Measurements from ENCODE around the gene ITPA. TPM values are rescaled to one million over a fixed set of nuclear protein-coding genes. Genes with fewer than 3 reads are reported as not detected.
"Not testable (repeated sequence)": the region's sequence is repeated elsewhere in the genome, so short reads cannot be mapped to it uniquely, and the experiment has no call there.

Gene ITPA
- total RNA-seq, 1 donor from 2014 or later = 38.0 TPM

DNA sequence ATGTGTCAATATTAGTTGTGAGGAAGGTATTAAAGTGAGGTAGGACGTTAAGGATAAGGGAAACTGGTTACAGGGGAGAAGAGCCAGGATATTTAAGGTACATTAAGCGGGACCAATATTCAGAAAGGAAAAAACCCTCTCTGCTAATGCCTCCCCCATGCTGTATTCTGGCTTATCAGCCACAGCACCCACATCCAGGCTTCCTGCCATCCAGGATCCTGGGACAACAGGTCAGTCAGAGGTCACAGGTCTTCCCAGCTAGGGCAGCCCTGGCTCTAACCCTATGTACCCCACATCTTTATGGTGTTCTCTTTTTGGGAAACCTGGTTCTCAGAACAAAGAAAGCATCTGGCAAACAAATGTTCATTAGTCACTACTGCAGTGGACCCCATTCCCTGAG is 10.1 kb upstream of the ITPA start:
- no peak for DNase-seq (ENCODE audit: low spot score)

DNA sequence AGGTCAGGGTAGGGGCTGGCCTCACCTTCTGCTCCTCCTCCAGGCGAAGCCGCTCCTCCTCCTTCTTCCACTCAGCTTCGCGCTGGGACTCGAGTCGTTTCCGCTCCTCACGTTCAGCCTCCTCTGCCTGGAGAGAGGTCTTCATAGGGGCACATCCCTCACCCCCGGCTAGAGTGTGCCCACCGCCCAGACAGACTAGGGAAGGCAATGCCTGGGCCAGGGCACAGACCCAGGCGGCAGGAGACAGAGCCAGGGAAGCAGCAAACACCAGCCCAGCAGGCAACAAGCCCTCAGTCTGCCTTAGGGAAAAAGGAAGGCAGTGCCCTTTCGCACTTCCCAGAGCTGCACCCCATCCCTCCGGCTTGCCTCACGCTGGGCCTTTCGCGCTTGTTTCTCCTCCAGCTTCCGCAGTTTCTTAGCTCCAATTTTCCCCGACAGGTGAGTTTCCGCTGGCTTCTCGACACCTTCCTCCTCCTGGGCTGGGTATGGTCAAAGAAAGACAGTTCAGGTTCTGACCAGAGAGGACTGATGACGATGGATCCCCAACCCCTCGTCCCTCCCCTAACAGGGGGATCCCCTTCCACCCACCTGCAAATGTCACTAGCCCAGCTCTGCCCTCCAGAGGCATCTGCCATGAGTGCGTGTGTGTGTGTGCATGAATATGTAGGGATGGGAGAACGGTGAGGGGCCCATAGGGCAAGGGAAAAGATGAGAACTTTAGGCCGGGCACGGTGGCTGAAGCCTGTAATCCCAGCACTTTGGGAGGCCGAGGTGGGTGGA is 9.1 kb upstream of the ITPA start:
- DNase-seq (ENCODE audit: low spot score) = no peak

DNA sequence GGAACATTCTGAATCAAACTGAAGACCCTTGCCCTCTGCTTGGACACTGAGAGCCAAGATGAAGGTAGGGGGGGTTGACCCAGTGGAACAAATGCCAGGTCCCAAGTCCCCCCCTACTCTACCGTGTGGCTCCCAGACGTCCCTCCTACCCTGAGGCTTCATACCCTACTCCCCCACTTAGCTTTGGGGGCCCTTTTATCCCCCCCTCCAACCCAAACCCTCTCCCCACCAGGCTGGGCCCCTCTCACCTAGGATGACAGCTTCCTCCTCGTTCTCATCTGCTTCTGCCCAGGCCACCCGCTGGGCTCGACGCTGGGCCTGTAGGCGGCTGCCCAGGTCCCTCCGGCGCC is 6.4 kb upstream of the ITPA start:
- DNase-seq (ENCODE audit: low spot score) = no peak

DNA sequence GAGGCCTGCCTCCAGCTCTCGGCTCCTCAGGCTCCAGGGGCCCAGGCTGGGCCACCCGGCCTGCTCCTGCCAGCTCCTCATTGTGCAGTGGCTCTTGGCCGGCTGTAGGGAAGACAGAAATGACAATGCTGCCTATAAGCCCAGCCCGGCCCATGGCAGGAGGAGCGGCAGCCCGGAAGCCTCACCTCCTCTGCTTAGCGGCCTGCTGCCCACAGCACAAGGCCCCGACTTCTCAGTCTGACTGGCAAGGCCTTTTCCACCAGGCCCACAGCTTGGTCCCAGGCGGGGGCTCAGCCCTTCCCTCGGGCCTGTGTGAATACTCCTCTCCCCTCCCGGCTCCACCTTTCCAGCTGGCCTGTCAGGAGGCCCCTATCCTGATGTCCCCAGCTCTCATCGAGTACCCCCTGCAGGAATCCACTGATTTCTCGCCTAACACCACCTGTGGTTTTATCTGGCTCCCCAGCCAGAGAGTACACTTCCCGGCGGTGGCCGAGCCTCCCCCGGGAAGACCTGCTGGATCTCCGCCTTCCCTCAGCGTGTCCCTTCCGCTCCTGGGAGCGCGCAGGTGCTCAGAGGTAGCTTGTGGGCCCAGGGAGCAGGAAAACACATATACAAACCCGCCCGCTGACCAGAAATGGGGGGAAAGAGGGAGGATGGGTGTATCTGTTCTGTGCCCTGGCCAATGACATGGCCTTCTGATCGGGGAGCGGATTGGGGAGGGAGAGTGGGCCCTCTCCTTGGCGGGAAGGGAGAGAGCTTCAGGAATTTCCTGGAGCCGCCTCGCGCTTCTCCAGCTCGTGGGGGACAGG is 5.8 kb upstream of the ITPA start:
- no peak for DNase-seq (ENCODE audit: low spot score)

DNA sequence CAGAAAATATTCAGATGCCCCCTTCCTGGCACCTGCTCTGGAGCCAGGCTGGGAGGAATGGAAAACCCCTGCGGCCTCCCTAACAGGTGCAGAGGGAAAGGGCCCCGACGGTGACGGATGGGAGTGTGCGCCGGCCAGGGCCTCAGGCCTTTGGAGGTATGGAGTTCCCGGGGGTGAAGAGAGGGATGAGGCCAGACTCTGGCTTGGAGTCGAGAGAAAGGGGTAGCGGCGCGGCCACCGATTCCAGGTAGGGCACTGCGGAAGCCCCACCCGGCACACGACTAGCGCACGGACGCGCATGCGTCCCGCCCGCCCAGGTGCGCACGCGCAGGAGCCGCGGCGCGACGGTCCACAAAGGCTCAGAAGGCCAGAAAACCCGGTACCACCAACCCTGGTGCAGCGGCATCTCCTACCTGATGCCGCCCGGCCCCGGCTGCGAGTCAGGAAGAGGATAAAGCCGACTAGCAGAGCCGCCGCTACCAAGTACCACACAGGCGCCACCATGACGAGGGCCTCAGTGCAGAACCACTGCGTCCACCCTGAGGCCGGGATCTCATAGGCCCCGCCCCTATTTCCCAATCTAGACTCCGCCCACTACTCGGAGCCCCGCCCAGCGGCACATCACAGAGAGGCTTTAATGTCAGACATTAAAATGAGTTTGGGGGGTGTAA is 5.0 kb upstream of the ITPA start, which contains the start of gene DDRGK1:
TSS of gene DDRGK1 (minus strand) at position 559 of the 671 bp plus-strand sequence. CDS start at position 504, 55 bp downstream.
- DNase-seq (ENCODE audit: low spot score) = peak; percentile 95

DNA sequence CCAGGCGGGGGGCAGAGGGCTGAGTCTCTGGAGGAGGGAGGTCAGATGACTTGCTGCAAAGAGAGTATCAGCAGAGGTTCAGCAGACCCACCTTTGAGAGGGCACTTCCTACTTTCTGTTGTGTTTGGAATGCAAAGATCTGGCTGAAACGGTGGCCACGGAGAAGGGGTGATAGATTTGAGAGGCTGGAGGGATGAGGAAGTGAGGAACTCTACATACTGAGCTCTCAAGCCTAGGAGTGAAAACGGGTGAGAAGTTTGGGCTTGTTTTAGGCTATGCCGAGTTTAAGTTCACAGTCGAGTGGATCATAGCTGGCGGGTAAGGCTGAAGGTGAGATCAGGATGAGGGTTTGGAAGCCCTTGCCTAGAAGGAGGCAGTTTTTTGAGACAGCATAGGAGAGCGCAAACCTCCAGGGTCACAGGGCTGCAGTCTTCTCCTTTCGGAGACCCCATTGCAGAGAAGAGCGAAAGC is 477 bp upstream of the ITPA start:
- DNase-seq (ENCODE audit: low spot score) = no peak

DNA sequence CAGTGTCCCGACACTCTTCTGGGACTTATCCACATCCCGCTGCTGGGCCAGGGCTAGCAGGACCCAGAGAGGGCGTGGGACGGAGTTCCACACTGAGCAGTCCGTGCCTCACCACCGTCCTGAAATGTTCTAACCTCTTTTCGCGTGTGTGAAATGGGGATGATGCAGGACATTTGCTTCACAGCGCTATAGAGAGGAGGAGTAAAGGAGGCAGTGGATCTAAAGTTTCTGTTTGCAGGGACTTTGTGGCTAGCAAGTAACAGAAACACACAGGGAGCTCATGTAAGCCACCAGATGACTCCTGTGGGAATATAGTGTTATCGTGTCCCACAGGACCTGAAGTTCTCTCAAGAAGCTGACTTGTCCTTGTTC is 634 bp downstream of the ITPA start:
- no peak for DNase-seq (ENCODE audit: low spot score)

DNA sequence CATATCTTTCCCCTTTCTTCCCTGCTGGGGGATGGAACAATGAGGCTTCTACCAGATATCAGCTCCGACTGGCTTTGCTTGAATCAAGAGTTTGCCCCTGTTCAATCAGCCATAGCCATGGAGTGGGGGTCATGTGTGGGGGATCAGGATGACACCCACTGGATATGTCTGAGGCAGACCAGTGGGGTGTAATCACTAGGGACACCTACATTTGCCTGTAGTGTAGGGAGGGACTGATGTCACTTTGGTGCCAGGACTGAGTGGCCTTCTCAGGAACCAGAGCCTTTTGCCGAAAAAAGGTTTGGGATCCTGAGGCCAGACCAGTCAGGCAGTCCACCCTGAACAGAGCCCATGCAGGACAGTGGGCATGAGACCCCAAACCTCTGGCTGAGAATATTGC is 1.0 kb downstream of the ITPA start:
- DNase-seq (ENCODE audit: low spot score) = no peak

DNA sequence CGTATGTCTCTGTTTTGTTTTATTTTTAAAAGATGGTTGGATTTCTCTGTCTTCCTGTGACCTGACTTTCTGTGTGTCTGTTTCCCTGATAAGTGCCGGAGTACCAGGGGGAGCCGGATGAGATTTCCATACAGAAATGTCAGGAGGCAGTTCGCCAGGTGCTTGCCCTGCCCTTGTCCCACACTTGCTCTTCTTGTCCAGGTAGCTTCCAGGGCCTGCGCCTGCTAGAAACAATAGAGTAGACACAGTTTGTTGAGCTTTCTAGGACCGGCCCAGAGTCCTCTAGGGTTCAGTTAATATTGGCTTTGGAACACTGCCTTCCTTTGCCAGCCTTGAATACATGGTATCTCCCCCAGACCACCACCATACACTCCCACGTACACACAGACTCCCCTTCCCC is 3.9 kb downstream of the ITPA start:
- no peak for DNase-seq (ENCODE audit: low spot score)

DNA sequence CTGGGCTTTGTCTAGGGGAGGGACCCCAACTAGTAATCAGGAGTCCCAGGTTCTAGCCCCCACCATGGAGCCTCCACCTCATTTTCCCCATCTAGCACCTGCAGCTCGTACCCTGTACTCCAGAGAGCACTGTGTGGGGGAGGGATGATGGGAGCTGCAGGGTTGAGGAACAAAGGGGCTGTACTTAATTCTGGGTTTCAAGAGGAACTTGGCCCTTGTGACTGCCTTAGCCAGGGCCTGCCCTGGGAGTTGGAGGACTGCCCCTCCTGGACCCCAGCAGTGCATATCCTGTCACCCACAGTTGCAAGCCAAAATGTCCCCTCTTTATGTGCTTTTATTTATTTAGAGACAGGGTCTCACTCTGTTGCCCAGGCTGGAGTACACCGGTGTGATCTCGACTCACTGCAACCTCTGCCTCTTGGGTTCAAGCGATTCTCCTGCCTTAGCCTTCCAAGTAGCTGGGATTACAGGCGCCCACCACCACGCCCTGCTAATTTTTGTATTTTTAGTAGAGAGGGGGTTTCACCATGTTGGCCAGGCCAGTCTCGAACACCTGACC is 6.1 kb downstream of the ITPA start:
- DNase-seq (ENCODE audit: low spot score) = not testable (repeated sequence)

DNA sequence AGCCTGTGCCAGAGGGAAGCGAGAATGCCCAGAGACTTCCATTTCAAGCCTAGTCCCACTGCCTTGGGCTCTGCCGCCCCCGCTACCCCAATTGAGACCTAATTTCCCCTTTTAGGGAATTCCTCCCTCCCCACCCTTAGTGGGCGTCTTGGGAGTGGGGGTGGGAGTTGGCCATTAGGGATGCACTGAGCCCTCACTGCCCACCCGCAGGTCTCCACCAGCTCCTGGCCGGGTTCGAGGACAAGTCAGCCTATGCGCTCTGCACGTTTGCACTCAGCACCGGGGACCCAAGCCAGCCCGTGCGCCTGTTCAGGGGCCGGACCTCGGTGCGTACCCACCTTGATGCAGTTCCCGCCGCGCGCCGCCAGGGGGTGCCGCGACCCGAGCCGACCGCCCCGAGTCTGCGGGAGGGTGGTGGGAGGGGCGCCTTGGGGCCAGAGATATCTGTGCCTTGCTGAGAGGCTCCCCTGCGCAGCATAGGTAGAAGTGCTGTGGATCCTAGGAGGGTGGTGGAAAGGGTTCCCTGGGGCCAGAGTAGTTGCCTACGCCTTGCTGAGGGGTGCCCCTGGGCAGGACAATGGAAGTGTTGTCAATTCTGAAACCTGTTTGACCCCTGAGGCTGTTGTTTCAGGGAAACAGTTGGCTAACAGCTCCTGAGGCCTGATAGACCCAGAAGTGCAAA is 9.2 kb downstream of the ITPA start:
- DNase-seq (ENCODE audit: low spot score) = peak; percentile 94

DNA sequence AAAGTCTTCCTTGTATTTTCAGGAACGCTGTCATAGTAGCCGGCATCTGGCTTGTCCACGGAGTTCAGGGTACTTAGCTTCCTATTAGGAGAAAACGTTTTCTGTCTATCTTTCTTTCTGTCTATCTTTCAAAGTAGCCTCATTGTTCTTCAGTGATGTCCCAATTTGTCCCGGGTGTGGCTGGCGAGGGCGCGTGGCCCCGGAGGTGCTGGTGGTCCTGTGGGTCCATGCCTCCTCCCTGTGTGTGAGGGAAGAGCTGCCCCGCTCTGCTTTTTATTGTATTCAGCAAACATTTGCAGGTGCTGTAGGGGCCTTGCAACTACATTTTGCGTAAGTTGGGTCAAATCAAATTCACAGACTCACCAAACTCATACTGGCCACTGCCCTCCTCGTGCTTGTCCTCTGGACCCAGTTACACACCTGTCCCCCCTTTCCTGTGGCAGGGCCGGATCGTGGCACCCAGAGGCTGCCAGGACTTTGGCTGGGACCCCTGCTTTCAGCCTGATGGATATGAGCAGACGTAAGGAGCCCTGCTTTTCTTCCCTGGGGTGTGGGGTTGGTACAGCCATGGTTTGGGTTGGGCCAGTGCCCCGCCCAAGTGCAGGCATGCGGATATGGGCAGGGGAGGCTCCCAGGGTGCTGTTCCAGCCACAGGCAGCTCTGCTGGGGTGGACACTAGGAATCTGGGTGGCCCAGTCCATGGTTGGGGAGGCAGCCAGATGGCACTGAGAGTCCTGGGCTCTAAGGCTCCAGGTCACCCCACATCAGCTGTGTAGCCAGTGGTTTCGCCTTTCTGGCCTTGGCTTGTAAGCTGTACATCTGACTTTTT is 12.3 kb downstream of the ITPA start:
- DNase-seq (ENCODE audit: low spot score) = no peak

DNA sequence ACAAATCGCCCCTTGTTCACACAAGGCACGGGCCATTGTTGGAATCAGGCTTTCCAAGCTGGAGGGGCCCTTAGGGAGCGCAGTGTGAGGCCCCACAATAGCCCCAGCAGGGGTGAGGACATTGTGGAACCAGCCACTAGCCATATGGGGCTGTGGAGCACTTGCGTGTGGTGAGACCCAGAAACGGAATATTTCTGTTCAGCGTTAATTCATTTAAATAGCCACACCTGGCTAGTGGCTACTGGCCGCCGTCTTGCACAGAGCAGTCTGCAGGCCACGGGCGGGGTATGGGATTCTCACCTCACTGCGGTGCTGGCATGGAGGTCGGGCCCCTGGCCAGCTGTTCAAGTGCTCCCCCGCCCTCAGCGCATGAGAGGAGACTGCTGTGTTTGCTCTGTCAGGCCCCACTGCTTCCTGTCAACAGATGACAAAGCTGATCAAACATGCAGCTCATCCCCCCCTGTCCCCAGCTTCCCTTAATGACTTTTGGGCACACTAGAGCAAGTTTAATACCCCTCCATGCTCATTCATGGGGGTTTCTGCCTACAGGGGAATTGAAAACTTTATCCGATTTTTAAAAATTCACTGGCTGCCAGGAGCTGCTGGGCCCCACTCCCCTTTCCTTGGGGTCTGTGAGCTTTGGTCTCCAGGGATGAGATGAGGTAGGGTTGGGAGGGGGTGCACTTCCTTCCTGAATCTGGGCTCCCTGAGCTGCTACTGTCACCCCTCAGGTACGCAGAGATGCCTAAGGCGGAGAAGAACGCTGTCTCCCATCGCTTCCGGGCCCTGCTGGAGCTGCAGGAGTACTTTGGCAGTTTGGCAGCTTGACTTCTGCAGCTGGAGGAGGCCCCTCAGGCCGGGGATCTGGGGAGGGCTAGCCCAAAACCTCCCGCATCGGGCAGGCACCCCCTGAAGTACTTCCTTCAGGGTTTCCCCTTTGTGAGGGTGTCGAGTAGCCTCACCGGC is 13.6 kb downstream of the ITPA start:
- DNase-seq (ENCODE audit: low spot score) = no peak

DNA sequence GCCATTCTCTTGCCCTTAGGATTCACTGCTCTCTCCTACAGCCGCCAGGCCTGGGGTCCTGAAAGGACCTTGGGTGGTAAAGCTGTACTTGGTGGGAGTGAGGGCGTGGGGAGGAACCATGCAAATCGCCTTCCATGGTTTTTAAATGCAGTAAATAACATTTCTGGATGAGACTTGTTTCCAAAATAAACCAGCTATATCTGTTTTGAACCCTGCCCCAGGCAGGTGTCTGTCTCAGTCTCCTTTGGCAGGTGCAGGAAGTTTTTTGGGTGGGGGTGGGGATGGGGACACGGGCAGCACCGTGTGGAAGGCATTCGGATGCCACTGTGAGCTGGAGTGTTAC is 14.3 kb downstream of the ITPA start:
- no peak for DNase-seq (ENCODE audit: low spot score)

DNA sequence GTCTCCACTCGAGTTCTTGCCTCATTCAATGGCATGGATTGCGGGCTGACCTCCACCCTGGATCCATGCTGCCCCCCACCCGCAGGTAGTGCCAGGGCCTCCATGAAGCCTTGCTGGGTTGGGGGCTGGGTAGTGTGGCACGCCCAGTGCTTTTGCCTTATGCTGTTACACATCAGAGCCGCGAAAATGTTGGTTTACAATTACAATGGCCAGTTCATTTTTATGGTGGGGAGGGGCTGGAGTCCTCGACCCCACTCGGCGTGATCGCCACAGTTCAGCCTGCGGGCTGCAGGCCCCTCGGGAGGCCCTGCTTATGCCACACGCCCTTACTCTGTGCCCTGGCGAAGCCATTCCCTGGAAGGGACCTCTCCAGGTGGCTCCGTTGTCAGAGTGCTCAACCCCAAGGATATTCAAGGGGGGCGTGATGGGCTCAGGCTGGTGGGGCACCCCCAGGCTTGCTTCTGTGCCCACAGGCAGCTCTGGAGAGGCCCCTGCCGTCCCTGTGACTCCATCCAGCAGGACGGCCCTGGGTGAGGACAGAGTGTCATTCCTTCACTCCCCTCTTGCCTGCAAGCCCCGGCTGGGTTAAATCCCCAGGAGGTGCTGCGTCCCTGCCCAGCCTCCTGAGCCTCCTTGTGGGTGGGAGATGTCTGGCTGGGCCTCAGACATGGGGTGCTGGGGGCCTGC is 14.8 kb downstream of the ITPA start:
- DNase-seq (ENCODE audit: low spot score) = no peak

DNA sequence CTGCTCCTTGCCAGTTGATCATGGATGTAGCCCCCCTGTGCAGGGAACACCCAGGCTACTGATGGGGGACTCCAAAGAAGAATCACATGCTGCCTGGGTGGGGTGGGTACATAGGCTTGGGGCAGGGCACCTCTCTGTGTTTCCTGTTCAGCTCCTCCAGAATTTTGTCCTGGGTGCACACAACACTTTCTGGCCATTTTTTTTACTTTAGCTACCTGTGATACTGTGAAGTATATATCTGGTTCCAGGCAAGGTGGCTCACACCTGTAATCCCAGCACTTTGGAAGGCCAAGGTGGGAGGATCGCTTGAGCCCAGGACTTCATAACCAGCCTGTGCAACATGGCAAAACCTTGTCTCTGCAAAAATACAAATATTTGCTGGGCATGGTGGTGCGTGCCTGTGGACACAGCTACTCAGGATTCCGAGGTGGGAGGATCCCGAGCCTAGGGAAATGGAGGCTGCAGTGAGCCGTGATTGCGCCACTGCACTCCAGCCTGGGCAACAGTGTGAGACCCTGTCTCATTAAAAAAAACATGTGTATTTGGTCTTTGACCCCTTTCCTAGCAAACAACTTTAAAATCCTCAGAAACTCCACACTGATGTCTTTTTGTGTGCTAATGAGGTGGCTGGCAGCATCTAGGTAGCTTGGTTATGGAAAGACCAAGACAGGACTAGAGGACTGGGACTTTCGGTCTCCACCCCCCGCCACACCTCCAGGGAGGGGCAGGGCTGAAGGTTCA is 15.6 kb downstream of the ITPA start:
- DNase-seq (ENCODE audit: low spot score) = no peak

DNA sequence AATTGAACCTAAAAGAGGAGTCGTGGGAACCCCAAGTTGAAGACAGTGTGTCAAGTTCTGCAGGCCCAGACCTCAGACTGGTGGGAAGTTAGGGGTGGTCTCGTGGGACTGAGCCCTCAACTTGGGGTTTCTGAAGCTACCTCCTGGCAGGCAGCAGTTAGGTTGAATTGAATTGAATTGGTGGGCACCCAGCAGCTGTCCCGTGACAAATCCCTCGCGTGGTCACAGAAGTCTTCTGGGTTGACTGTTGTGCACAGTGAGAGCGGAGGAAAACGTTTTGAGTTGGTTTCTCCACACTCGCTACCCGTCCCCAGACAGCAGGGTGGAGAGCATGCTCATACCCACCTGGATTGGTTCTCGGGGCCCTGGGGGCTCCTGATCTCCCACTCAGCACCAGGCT is 16.8 kb downstream of the ITPA start:
- DNase-seq (ENCODE audit: low spot score) = no peak

DNA sequence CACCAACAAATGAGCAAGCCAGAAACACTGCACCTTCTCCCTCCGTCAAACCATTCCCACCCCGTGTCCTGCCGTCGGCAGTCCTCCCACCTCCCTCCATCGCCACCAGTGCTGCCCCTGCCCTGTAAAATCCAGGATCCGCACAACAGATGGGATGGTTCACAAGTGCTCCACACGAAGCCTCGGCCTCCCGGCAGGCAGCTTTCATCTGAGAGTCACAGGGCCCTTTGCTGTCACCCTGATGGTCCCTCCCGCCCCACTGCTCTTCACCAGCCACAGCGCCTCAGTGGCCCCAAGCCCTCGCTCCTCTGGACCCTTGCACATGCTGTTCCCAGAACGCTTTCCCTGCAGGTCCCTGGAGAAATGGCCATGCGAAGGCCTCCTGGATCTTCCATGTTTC is 17.6 kb downstream of the ITPA start:
- no peak for DNase-seq (ENCODE audit: low spot score)
